Endodermal cell (in vitro differentiated cells): Measurements from ENCODE around the gene SPEM1. TPM values are rescaled to one million over a fixed set of nuclear protein-coding genes. Genes with fewer than 3 reads are reported as not detected.

Source experiments
- DNase-seq: peaks from one replicate; pipeline ENCODE4 v3.0.0-alpha.2; 2017
- H3K27ac ChIP-seq: 2 replicates; pipeline ENCODE4 v1.5.1; 2013; ENCODE audit warnings: mild to moderate bottlenecking, low read depth, low read length, moderate library complexity
- H3K27me3 ChIP-seq: 2 replicates; pipeline ENCODE4 v1.6.1; 2013; ENCODE audit warnings: mild to moderate bottlenecking, low read length, moderate library complexity; ENCODE audit not compliant: insufficient read depth, control insufficient read depth, poor library complexity, severe bottlenecking
- H3K36me3 ChIP-seq: 2 replicates; pipeline ENCODE4 v1.7.0; 2013; ENCODE audit warnings: mild to moderate bottlenecking, low read length, moderate library complexity; ENCODE audit not compliant: control insufficient read depth, insufficient read depth
- H3K4me1 ChIP-seq: one replicate; pipeline ENCODE4 v1.7.0; 2013; ENCODE audit warnings: low read length; ENCODE audit not compliant: control insufficient read depth, insufficient read depth
- H3K4me3 ChIP-seq: 2 replicates; pipeline ENCODE4 v1.5.1; 2013; ENCODE audit warnings: mild to moderate bottlenecking, low read length, moderate library complexity
- H3K9ac ChIP-seq: 2 replicates; pipeline ENCODE4 v1.6.1; 2013; ENCODE audit warnings: mild to moderate bottlenecking, low read length, moderate library complexity; ENCODE audit not compliant: poor library complexity, severe bottlenecking; ENCODE audit errors: extremely low read depth
- H3K9me3 ChIP-seq: 2 replicates; pipeline ENCODE4 v1.6.1; 2013; ENCODE audit warnings: mild to moderate bottlenecking, low read length, moderate library complexity; ENCODE audit not compliant: control insufficient read depth
- H3K27ac Mint-ChIP-seq: 2 replicates; pipeline ENCODE4 v1.8.0; 2020; ENCODE audit warnings: mixed read lengths
- H3K27me3 Mint-ChIP-seq: 2 replicates; pipeline ENCODE4 v1.8.0; 2021; ENCODE audit warnings: mild to moderate bottlenecking, mixed read lengths; ENCODE audit not compliant: insufficient read depth
- H3K36me3 Mint-ChIP-seq: 2 replicates; pipeline ENCODE4 v1.8.0; 2020; ENCODE audit warnings: low read depth, mixed read lengths
- H3K4me1 Mint-ChIP-seq: 2 replicates; pipeline ENCODE4 v1.8.0; 2020; ENCODE audit warnings: mixed read lengths
- H3K4me3 Mint-ChIP-seq: 2 replicates; pipeline ENCODE4 v1.8.0; 2020; ENCODE audit warnings: mild to moderate bottlenecking, moderate library complexity, mixed read lengths
- H3K9me3 Mint-ChIP-seq: 2 replicates; pipeline ENCODE4 v1.8.0; 2020; ENCODE audit warnings: mild to moderate bottlenecking, mixed read lengths
- CTCF ChIP-seq: fragments of 200-600 bp; sonication (generic); conservative IDR thresholded peaks from 2 replicates; pipeline ENCODE4 v1.5.0; 2021; ENCODE audit warnings: antibody characterized with exemption, mild to moderate bottlenecking
- WGBS, 2 experiments: methylation state at CpG; one replicate each; pipeline versions ENCODE4 v1.1.5 to v1.1.7; 2013; ENCODE audit warnings: missing lambda C conversion rate in 2 of 2, mixed read lengths in 1 of 2; ENCODE audit not compliant: insufficient coverage in 1 of 2, insufficient read length in 1 of 2; 5-methylcytosine and 5-hydroxymethylcytosine counted together
- total RNA-seq, 2 donors: library from RNA; stranded (reverse); fragmentation: NEBNext Ultra II Directional in 1 of 2; extraction: Animal tissue kit (Norgen Biotek cat#: 25700) in 1 of 2; gene quantifications; 2 replicates in 1 of 2; 3 replicates in 1 of 2; pipeline ENCODE4 v1.2.1, GENCODE V29; 2021

Gene SPEM1
- total RNA-seq, 2 donors from 2014 or later = 0.46 to 0.49 TPM

- no peaks in the 10 kb centered on the region for H3K36me3 ChIP-seq
- Mint-ChIP-seq H3K9me3 (no peaks in the 10 kb centered on the region), H3K4me1 (no peaks in the 10 kb centered on the region), H3K36me3 (no peaks in the 10 kb centered on the region), H3K4me3 (no peak overlapping the region), H3K27ac (no peak overlapping the region), H3K27me3 (peaks cover 27% of the 10 kb centered on the region)
- no peak for DNase-seq
- no peaks in the 10 kb centered on the region for H3K4me1 ChIP-seq
- no peaks in the 10 kb centered on the region for H3K27me3 ChIP-seq
- WGBS, 2 experiments = 94 to 98% methylated on average over 24 to 29 of the region's 29 CpGs
- TF ChIP-seq CTCF = no peak
- no peak overlapping the region for H3K9ac ChIP-seq
- no peaks in the 10 kb centered on the region for H3K9me3 ChIP-seq
- H3K27ac ChIP-seq = no peak overlapping the region
- no peak overlapping the region for H3K4me3 ChIP-seq
Observed at GRCh38 chr17:7426896-7427489, 6.9 kb downstream of the SPEM1 start.

DNA sequence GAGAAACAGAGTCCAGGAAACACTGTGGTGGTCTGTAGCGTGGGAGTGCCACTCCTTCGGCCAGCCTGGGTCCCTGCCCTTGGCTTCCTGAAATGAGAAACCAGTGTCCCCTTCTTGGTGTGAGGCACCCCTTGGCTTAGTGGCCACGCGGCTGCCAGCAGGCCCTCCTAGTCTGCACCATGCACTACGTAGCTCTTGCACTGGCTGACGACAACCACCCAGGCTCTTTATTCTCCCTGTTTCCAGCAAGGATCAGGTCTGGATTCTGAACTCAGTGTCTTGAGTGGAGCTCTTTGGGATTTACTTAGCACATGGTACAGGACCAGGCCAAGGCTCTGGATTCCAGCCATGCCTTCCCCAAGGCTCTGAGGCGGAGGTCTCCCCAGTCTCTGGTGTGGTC is 7.4 kb downstream of the SPEM1 start:
- Histone ChIP-seq H3K27ac (no peak overlapping the region), H3K9me3 (no peaks in the 10 kb centered on the region), H3K4me3 (no peak overlapping the region), H3K9ac (no peak overlapping the region), H3K4me1 (no peaks in the 10 kb centered on the region), H3K36me3 (no peaks in the 10 kb centered on the region), H3K27me3 (no peaks in the 10 kb centered on the region)
- H3K27ac Mint-ChIP-seq = no peak overlapping the region
- H3K9me3 Mint-ChIP-seq = no peaks in the 10 kb centered on the region
- TF ChIP-seq CTCF = no peak
- H3K36me3 Mint-ChIP-seq = no peaks in the 10 kb centered on the region
- peaks cover 29% of the 10 kb centered on the region for H3K27me3 Mint-ChIP-seq
- no peaks in the 10 kb centered on the region for H3K4me1 Mint-ChIP-seq
- DNase-seq = no peak
- no peak overlapping the region for H3K4me3 Mint-ChIP-seq
- WGBS, 2 experiments = 94 to 98% methylated on average over 5 to 7 of the region's 7 CpGs

- TF ChIP-seq CTCF = no peak
- Mint-ChIP-seq H3K9me3 (no peaks in the 10 kb centered on the region), H3K4me1 (no peaks in the 10 kb centered on the region), H3K27ac (peak within 1 kb of the TSS; percentile 26), H3K4me3 (no peak within 1 kb of the TSS), H3K27me3 (peaks cover 29% of the 10 kb centered on the region), H3K36me3 (no peaks in the 10 kb centered on the region)
- Histone ChIP-seq H3K27me3 (no peaks in the 10 kb centered on the region), H3K9me3 (no peaks in the 10 kb centered on the region), H3K36me3 (no peaks in the 10 kb centered on the region), H3K27ac (no peak within 1 kb of the TSS), H3K4me1 (no peaks in the 10 kb centered on the region), H3K4me3 (no peak within 1 kb of the TSS), H3K9ac (no peak within 1 kb of the TSS)
- WGBS, 2 experiments = 75 to 84% methylated on average over 4 to 5 of the region's 5 CpGs
- DNase-seq = no peak
Observed at GRCh38 chr17:7428557-7428956, 8.4 kb downstream of the SPEM1 start, which contains the start of gene SPEM3. SPEM3 (plus strand) TSS chr17:7428857; CDS start chr17:7428903, 46 bp downstream.
